Stimulated activated naive CD8-positive, alpha-beta T cell treated with anti-CD3 and anti-CD28 coated beads, Interleukin-15, amount 100 ng/mL, for 72 hours (primary cell): ENCODE results near the gene DDX49.
"Not testable (repeated sequence)": the region's sequence is repeated elsewhere in the genome, so short reads cannot be mapped to it uniquely, and the experiment has no call there.

ENCODE experiments used
- ATAC-seq: fragments of 150-1000 bp; cut with Tn5 transposase; 2 replicates; pipeline ENCODE4 v1.10.0; 2021; ENCODE audit warnings: mild to moderate bottlenecking, moderate library complexity
- DNase-seq, 2 donors: peaks; one replicate each; pipeline ENCODE4 v3.0.0; 2021 to 2022
- H3K27ac Mint-ChIP-seq, 2 donors: one replicate each; pipeline ENCODE4 v1.8.0; 2022; ENCODE audit warnings: mild to moderate bottlenecking in 2 of 2, mixed read lengths in 2 of 2, moderate library complexity in 2 of 2
- H3K27me3 Mint-ChIP-seq: one replicate; pipeline ENCODE4 v1.8.0; 2022; ENCODE audit warnings: mixed read lengths
- H3K4me1 Mint-ChIP-seq: one replicate; pipeline ENCODE4 v1.8.0; 2022; ENCODE audit warnings: mild to moderate bottlenecking, mixed read lengths
- H3K4me3 Mint-ChIP-seq, 2 donors: one replicate each; pipeline ENCODE4 v1.8.0; 2022; ENCODE audit warnings: mild to moderate bottlenecking in 2 of 2, mixed read lengths in 2 of 2, moderate library complexity in 1 of 2
- H3K9me3 Mint-ChIP-seq, 2 donors: one replicate each; pipeline ENCODE4 v1.8.0; 2022; ENCODE audit warnings: mixed read lengths in 2 of 2

Gene DDX49

GRCh38 chr19:18942692-18943091 lies 23.2 kb downstream of the DDX49 start:
- Mint-ChIP-seq H3K27me3 (peaks cover 63% of the 10 kb centered on the region), H3K4me3 (no peak overlapping the region), H3K9me3 (no peaks in the 10 kb centered on the region), H3K4me1 (peaks cover 20% of the 10 kb centered on the region), H3K27ac (no peak overlapping the region)
- no peak for ATAC-seq
- DNase-seq = no peak

GRCh38 chr19:18943465-18943864 lies 23.9 kb downstream of the DDX49 start:
- peaks cover 20% of the 10 kb centered on the region for H3K4me1 Mint-ChIP-seq
- no peaks in the 10 kb centered on the region for H3K9me3 Mint-ChIP-seq
- no peak overlapping the region for H3K27ac Mint-ChIP-seq
- DNase-seq = no peak
- no peak overlapping the region for H3K4me3 Mint-ChIP-seq
- H3K27me3 Mint-ChIP-seq = peaks cover 59% of the 10 kb centered on the region
- ATAC-seq = no peak

- Mint-ChIP-seq H3K4me3 (no peak overlapping the region), H3K27ac (no peak overlapping the region), H3K4me1 (peaks cover 10% of the 10 kb centered on the region), H3K27me3 (peaks cover 41% of the 10 kb centered on the region), H3K9me3 (no peaks in the 10 kb centered on the region)
- ATAC-seq (no peak), DNase-seq (no peak)
Measured at GRCh38 chr19:18945297-18945696, 25.8 kb downstream of the DDX49 start.

- Mint-ChIP-seq H3K27me3 (peaks cover 31% of the 10 kb centered on the region), H3K4me3 (no peak overlapping the region), H3K4me1 (peaks cover 4% of the 10 kb centered on the region), H3K27ac (no peak overlapping the region), H3K9me3 (no peaks in the 10 kb centered on the region)
- DNase-seq = no peak
- ATAC-seq = no peak
Measured at GRCh38 chr19:18946335-18946734, 26.8 kb downstream of the DDX49 start.

- Mint-ChIP-seq H3K4me3 (no peak overlapping the region), H3K4me1 (no peaks in the 10 kb centered on the region), H3K9me3 (no peaks in the 10 kb centered on the region), H3K27ac (no peak overlapping the region), H3K27me3 (peaks cover 25% of the 10 kb centered on the region)
- no peak for ATAC-seq
- no peak for DNase-seq
Measured at GRCh38 chr19:18946918-18947317, 27.4 kb downstream of the DDX49 start.

- no peak overlapping the region for H3K4me3 Mint-ChIP-seq
- H3K4me1 Mint-ChIP-seq = no peaks in the 10 kb centered on the region
- H3K27me3 Mint-ChIP-seq = peaks cover 11% of the 10 kb centered on the region
- no peak for ATAC-seq
- H3K9me3 Mint-ChIP-seq = no peaks in the 10 kb centered on the region
- H3K27ac Mint-ChIP-seq = no peak overlapping the region
- DNase-seq = no peak
Measured at GRCh38 chr19:18948075-18948975, 28.8 kb downstream of the DDX49 start.

- H3K4me3 Mint-ChIP-seq = no peak overlapping the region
- no peaks in the 10 kb centered on the region for H3K4me1 Mint-ChIP-seq
- no peak overlapping the region for H3K27ac Mint-ChIP-seq
- peaks cover 11% of the 10 kb centered on the region for H3K27me3 Mint-ChIP-seq
- no peaks in the 10 kb centered on the region for H3K9me3 Mint-ChIP-seq
- no peak for ATAC-seq
- no peak for DNase-seq
Measured at GRCh38 chr19:18948976-18949356, 29.5 kb downstream of the DDX49 start.

- H3K4me3 Mint-ChIP-seq = no peak overlapping the region
- peaks cover 10% of the 10 kb centered on the region for H3K27me3 Mint-ChIP-seq
- DNase-seq = no peak
- ATAC-seq = no peak
- peaks cover 2 to 3% of the 10 kb centered on the region in 2 donors for H3K9me3 Mint-ChIP-seq
- H3K4me1 Mint-ChIP-seq = no peaks in the 10 kb centered on the region
- no peak overlapping the region for H3K27ac Mint-ChIP-seq
Measured at GRCh38 chr19:18949858-18950257, 30.3 kb downstream of the DDX49 start.

GRCh38 chr19:18951721-18952281 lies 32.3 kb downstream of the DDX49 start:
- DNase-seq (no peak), ATAC-seq (no peak)
- no peak overlapping the region for H3K4me3 Mint-ChIP-seq
- H3K4me1 Mint-ChIP-seq = no peaks in the 10 kb centered on the region
- H3K27ac Mint-ChIP-seq = no peak overlapping the region
- H3K27me3 Mint-ChIP-seq = no peaks in the 10 kb centered on the region
- H3K9me3 Mint-ChIP-seq = peaks cover 6 to 8% of the 10 kb centered on the region in 2 donors

- not testable (repeated sequence) for H3K27ac Mint-ChIP-seq, H3K4me1 Mint-ChIP-seq, H3K27me3 Mint-ChIP-seq, ATAC-seq, H3K9me3 Mint-ChIP-seq, H3K4me3 Mint-ChIP-seq, DNase-seq
Measured at GRCh38 chr19:18952364-18953003, 33.0 kb downstream of the DDX49 start.

- Mint-ChIP-seq H3K9me3 (peaks cover 6 to 8% of the 10 kb centered on the region in 2 donors), H3K27ac (no peak overlapping the region), H3K4me3 (no peak overlapping the region), H3K27me3 (no peaks in the 10 kb centered on the region), H3K4me1 (no peaks in the 10 kb centered on the region)
- ATAC-seq (no peak), DNase-seq (no peak)
Measured at GRCh38 chr19:18954094-18954493, 34.6 kb downstream of the DDX49 start.

- no peak overlapping the region for H3K27ac Mint-ChIP-seq
- ATAC-seq = no peak
- H3K4me3 Mint-ChIP-seq = no peak overlapping the region
- H3K9me3 Mint-ChIP-seq = peaks cover 6 to 8% of the 10 kb centered on the region in 2 donors
- no peaks in the 10 kb centered on the region for H3K27me3 Mint-ChIP-seq
- no peaks in the 10 kb centered on the region for H3K4me1 Mint-ChIP-seq
- DNase-seq = no peak
Measured at GRCh38 chr19:18955042-18955441, 35.5 kb downstream of the DDX49 start.

GRCh38 chr19:18960370-18960769 lies 40.9 kb downstream of the DDX49 start:
- Mint-ChIP-seq H3K27ac (no peak overlapping the region), H3K4me3 (no peak overlapping the region), H3K4me1 (peaks cover 13% of the 10 kb centered on the region), H3K9me3 (no peaks in the 10 kb centered on the region), H3K27me3 (peaks cover 14% of the 10 kb centered on the region)
- DNase-seq (no peak), ATAC-seq (no peak)

- ATAC-seq (no peak), DNase-seq (no peak)
- Mint-ChIP-seq H3K9me3 (no peaks in the 10 kb centered on the region), H3K4me3 (peak overlapping the region in 1 of 2 donors; percentile 62), H3K27me3 (peaks cover 14% of the 10 kb centered on the region), H3K4me1 (peaks cover 13% of the 10 kb centered on the region), H3K27ac (no peak overlapping the region)
Measured at GRCh38 chr19:18961767-18962620, 42.5 kb downstream of the DDX49 start.

GRCh38 chr19:18964121-18964520 lies 44.6 kb downstream of the DDX49 start:
- no peaks in the 10 kb centered on the region for H3K9me3 Mint-ChIP-seq
- H3K4me1 Mint-ChIP-seq = peaks cover 13% of the 10 kb centered on the region
- ATAC-seq = no peak

More at GRCh38 chr19:18964121-18964520, 44.6 kb downstream of the DDX49 start:
- Mint-ChIP-seq H3K27me3 (peaks cover 26% of the 10 kb centered on the region), H3K4me3 (no peak overlapping the region), H3K27ac (no peak overlapping the region)
- no peak for DNase-seq
